ENCODE data around the gene MYL6B.

- no peak for TF ChIP-seq EZH2 (IDR thresholded peaks at IDR 0.05)
- TF ChIP-seq POLR2AphosphoS5 (IDR thresholded peaks at IDR 0.05; ENCODE audit: borderline replicate concordance, low read depth, low read length), result peak; percentile 99
Measured at GRCh38 chr12:56117778-56118687, 34.4 kb upstream of the MYL6B start, which contains the start of gene ZC3H10.
